Activated CD4-positive, alpha-beta T cell treated with anti-CD3 and anti-CD28 coated beads for 4 hours (primary cell): ENCODE measurements around the gene RPS4Y1.
"Not testable (repeated sequence)": the region's sequence is repeated elsewhere in the genome, so short reads cannot be mapped to it uniquely, and the experiment has no call there.

ENCODE experiments used
- DNase-seq, 2 donors: peaks; one replicate each; pipeline ENCODE4 v3.0.0-alpha.2; 2020

The RPS4Y1 gene

GRCh38 chrY:2841471-2841893 lies at the start of gene RPS4Y1:
RPS4Y1 (plus strand) TSS chrY:2841602; CDS start chrY:2841625, 23 bp downstream.
- peak in 1 of 2 donors; percentile 47 for DNase-seq

GRCh38 chrY:2796977-2797523 lies 44.4 kb upstream of the RPS4Y1 start:
- no peak for DNase-seq

- no peak for DNase-seq
Observed at GRCh38 chrY:2797991-2798390, 43.4 kb upstream of the RPS4Y1 start.

DNA sequence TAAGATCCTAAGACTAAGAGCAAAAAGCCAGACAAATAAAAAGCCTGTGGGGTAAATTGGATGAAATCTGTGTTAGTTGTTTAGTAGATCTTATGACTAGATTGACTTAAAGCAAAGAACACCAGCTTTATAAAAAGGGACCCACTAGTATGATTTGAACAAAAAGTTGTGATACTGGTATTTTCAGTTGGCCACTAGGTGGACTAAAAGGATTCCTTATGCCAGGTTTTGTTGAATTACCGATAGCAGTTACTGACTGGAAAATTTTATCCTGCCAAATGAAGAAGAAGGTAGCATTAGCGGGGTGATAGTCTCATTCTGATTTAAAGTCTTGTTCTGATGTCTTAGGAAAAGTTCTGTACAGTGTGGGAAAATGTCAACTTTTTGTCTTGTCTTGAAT lies 41.2 kb upstream of the RPS4Y1 start:
- no peak for DNase-seq

DNA sequence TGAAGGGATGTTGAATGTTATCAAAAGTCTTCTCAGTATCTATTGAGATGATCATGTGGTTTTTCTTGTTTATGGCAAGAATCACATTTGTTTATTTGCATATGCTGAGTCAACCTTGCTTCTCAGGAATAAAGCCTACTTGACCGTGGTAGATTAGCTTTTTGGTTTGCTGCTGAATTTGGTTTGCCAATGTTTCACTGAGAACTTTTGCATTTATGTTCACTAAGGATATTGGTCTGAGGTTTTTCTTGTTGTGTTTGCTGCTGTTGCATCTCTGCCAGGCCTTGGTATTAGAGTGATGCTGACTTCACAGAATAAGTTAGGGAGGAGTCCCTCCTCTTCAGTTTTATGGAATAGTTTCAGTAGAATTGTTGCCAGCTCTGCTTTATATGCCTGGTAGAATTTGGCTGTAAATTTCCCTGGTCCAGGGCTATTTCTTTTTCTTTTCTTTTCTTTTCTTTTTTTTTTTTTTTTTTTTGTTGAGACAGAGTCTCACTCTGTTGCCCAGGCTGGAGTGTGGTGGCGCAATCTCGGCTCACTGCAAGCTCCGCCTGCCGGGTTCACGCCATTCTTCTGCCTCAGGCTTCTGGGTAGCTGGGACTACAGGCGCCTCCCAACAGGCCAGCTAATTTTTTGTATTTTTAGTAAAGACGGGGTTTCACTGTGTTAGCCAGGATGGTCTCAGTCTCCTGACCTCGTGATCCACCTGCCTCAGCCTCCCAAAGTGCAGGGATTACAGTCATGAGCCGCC lies 24.1 kb upstream of the RPS4Y1 start:
- DNase-seq = not testable (repeated sequence)

- DNase-seq = no peak
Observed at GRCh38 chrY:2824471-2824870, 16.9 kb upstream of the RPS4Y1 start.

DNA sequence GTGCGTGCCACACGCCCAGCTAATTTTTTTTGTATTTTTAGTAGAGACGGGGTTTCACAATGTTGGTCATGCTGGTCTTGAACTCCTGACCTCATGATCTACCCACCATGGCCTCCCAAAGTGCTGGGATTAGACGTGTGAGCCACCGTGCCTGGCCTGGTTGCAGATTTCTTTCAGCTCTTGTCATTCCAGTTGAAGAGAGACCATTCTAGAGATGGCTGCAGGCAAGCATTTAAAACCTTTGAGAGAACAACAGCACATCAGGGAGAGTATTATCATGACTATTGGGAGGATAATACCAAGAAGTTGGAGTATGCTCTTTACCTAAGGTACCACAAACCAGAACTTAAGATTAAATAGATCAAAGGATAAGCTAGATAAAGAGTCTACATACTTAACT lies 12.9 kb upstream of the RPS4Y1 start:
- no peak for DNase-seq

DNA sequence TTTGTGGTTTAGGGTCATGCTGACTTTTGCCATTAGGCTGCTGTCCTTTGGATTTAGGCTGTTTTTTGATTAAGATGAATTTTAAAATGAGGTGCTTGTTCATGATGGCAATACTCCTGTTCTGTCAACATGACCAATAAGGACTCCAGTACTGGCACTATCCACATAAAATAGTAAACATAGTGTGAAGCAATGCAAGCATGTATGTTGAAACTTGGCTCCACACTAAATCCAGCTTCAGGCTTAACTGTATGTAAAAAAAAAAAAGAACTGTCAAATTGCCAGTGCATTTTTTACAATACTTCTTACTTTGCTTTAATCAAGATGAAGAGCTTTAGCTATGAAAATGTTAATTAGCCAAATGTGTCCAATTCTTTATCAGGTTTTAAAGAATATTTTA lies 6.2 kb upstream of the RPS4Y1 start:
- no peak for DNase-seq

GRCh38 chrY:2837078-2837477 lies 4.3 kb upstream of the RPS4Y1 start:
- DNase-seq = no peak

GRCh38 chrY:2837932-2838331 lies 3.5 kb upstream of the RPS4Y1 start:
- DNase-seq = no peak

DNA sequence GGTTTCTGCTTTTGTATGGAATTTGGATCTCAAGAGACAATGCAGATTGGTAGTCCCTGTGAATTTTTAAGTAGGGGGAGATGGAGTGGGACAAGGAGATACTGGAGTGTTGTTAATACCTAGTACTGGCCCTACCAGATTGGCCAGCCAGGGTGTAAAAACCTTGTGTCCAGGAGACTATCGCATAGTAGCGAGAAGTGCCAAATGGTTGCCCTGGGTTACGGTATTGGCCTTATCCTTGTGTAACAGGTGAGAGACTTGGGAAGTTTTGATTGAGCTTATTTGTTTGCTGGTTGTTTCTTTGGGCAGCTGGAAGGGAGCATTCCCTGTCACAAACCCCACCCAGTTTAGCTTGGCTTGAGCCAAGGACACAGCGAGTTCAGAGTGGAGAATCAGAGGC lies 5.4 kb downstream of the RPS4Y1 start:
- no peak for DNase-seq

DNA sequence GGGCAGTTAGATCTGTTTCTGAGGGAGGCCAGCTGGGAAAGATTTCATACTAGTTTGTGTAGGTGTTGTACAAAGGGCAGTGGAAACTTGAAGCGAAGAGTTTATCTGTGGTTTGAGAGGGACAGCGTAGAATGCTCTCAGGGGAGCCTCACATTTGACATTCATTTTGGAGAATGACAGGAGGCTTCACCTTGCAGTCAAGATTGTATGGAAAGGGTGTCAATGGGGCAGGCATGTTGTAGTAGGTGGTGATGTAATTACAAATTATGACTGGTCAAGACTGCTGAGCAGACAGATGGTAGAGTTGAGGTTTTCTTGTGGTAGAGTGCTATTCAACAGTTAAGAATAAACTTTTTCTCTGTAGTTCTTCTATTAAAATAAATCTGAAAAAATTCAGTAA lies 7.0 kb downstream of the RPS4Y1 start:
- DNase-seq = no peak

DNA sequence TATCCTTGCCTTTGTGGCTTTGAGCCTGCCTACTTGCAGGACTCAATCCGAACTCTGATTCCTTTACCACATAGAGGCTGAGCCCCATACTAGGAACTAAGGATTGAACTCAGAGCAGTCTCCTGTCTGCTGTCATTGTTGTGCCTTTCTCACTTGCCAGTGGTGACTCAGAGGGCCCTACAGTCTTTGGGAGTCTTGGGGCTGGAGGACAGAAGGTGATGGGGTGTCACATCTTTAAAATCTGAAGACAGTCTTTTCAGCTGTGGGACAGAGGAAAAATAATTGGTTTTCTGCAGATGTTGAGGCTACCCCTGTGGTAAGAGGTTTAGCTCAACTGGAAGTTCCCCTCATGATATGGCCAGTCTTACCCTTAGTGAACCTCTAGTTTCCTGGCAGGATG lies 8.0 kb downstream of the RPS4Y1 start:
- no peak for DNase-seq

- no peak for DNase-seq
Observed at GRCh38 chrY:2854145-2854774, 12.9 kb downstream of the RPS4Y1 start.

GRCh38 chrY:2857068-2857467 lies 15.7 kb downstream of the RPS4Y1 start:
- no peak for DNase-seq

DNA sequence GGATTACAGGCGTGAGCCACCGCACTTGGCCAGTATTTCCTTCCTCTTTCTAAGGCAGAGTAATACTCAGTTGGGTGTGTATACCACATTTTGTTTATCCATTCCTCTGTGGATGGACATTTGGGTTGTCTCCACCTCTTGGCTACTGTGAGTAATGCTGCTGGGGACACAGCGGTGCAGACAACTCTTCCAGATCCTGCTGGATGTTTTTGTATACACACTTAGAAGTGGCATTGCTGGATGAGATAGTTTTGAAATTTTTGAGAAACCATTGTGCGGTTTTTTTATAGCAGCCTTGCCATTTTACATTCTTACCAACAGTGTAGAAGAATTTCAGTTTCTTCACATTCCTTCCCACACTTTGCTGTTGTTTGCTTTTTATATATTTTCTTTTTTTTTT lies 16.3 kb downstream of the RPS4Y1 start:
- DNase-seq = no peak

- no peak for DNase-seq
Observed at GRCh38 chrY:2859782-2860181, 18.4 kb downstream of the RPS4Y1 start.

- no peak for DNase-seq
Observed at GRCh38 chrY:2860511-2860910, 19.1 kb downstream of the RPS4Y1 start.

GRCh38 chrY:2866581-2866980 lies 25.2 kb downstream of the RPS4Y1 start:
- DNase-seq = no peak

DNA sequence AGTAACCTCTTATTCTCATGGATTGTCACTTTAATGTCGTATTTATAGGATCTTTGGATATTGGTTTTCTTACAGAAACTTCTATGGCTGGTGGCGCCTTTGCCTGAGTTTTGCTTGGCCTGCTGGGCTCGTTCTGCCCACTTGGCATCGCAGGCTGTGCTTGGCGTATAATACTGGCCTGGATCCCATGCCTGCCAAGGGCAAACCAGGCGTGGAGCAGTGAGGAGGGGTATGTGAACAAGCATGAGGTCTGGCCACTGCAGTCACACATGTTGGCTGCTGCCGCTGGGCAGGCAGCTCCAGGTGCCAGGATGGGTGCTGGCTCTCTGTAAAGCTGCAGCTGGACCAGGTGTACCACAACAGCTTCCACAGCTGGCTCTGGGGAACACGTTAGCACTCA lies 26.1 kb downstream of the RPS4Y1 start:
- DNase-seq = no peak

DNA sequence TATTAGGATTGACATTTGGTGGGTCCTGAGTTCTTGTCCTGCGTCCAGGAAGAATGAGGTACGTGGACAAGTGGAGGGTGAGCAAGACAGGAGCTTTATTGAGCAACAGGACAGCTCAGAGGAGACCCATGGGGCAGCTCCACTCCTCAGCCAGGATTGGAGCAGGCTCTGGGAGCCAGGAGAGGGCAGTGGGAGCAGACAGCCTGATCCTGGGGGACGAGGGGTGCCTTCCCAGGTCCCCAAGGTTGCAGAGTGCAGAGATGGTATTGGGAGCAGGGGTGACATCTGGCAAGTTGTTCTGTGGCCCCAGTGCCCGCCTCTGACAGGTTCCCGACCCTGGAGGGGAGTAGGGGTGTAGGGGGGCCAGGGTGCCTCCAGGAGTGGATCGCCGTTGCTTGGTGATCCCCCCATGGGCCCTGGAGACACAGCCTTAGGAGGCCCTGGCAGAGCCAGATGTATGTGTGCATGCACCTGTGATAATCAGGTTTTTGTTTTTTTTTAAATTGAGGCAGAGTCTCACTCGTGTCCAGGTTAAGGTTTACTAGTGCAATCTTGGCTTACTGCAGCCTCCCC lies 26.7 kb downstream of the RPS4Y1 start:
- no peak for DNase-seq

GRCh38 chrY:2872234-2872633 lies 30.8 kb downstream of the RPS4Y1 start:
- DNase-seq = not testable (repeated sequence)

DNA sequence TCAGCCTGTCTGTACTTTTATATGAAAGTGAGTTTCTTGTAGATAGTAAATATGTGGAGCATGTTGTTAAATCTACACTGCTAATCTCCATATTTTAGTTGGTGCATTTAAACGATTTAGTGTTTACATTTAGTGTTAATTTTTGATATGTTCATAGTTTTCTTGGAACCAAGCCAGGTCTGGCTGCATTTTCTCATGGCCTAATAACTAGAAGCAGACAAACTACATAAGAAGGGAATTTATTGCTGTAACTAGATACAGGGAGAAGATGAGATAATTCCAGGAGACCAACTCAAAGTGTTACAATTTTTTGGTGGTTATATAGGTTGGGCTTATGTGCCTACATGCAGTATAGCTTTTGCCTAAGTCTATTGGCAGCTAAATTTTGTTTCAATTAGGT lies 32.8 kb downstream of the RPS4Y1 start:
- DNase-seq = no peak

- DNase-seq = no peak
Observed at GRCh38 chrY:2883561-2883960, 42.2 kb downstream of the RPS4Y1 start.
